B cell (primary cell): Measurements from ENCODE around the gene EHD1. TPM values are rescaled to one million over a fixed set of nuclear protein-coding genes. Genes with fewer than 3 reads are reported as not detected.

Experiments
- ATAC-seq: fragments of 200-7000 bp; cut with Tn5 transposase; one replicate; pipeline ENCODE4 v1.10.0; 2021; ENCODE audit warnings: low read depth, mild to moderate bottlenecking, moderate number of reproducible peaks, moderate library complexity
- CTCF ChIA-PET: fragments of 350-600 bp; sonication (Branson Sonifier 250); formaldehyde crosslinking; loops from one replicate; lab custom pipeline; 2021; ENCODE audit warnings: antibody characterized with exemption, inconsistent platforms; lab: Charles Lee
- POLR2A ChIA-PET: fragments of 350-600 bp; sonication (Branson Sonifier 250); formaldehyde crosslinking; loops from one replicate; lab custom pipeline; 2021; ENCODE audit warnings: antibody characterized with exemption; lab: Charles Lee
- DNase-seq: peaks from one replicate; pipeline ENCODE4 v3.0.0; 2013
- H2AFZ ChIP-seq: 2 replicates; pipeline ENCODE4 v1.6.1; 2012; ENCODE audit warnings: mild to moderate bottlenecking, low read depth, low read length; ENCODE audit not compliant: insufficient read depth, poor library complexity, severe bottlenecking
- H3K27ac ChIP-seq, 2 donors: 1 replicate in 1 of 2; 2 replicates in 1 of 2; pipeline ENCODE4 v1.5.1; 2012 to 2013; ENCODE audit warnings: low read length in 2 of 2, mild to moderate bottlenecking in 2 of 2, moderate library complexity in 1 of 2
- H3K27me3 ChIP-seq, 4 experiments: fragments of 200-600 bp in 1 of 4; sonication (generic) in 1 of 4; replicated peaks in 1 of 4; 1 replicate in 2 of 4; 2 replicates in 2 of 4; pipeline versions ENCODE4 v1.6.1 to v1.7.0; 2013 to 2016; ENCODE audit warnings: low read length in 3 of 4, mild to moderate bottlenecking in 2 of 4, mixed read lengths in 1 of 4, moderate library complexity in 1 of 4; ENCODE audit not compliant: insufficient read depth in 4 of 4, control insufficient read depth in 3 of 4; ENCODE audit errors: control extremely low read depth in 1 of 4
- H3K36me3 ChIP-seq, 2 experiments: replicated peaks in 1 of 2; 1 replicate in 1 of 2; 2 replicates in 1 of 2; pipeline versions ENCODE4 v1.6.1 to v1.7.1; 2013; ENCODE audit warnings: low read length in 1 of 2; ENCODE audit not compliant: insufficient read depth in 2 of 2, control insufficient read depth in 1 of 2; ENCODE audit errors: control extremely low read depth in 1 of 2, extremely low read depth in 1 of 2
- H3K4me1 ChIP-seq, 2 donors: fragments of 200-600 bp in 1 of 2; sonication (generic) in 1 of 2; 1 replicate in 1 of 2; 2 replicates in 1 of 2; pipeline versions ENCODE4 v1.5.1 to v1.6.1; 2013 to 2017; ENCODE audit warnings: low read length in 2 of 2; ENCODE audit not compliant: control insufficient read depth in 2 of 2, insufficient read depth in 2 of 2
- H3K4me2 ChIP-seq: replicated peaks from 2 replicates; pipeline ENCODE3; 2012; ENCODE audit warnings: mild to moderate bottlenecking, low read depth, low read length; ENCODE audit not compliant: poor library complexity, severe bottlenecking
- H3K4me3 ChIP-seq, 5 experiments: fragments of 200-600 bp in 1 of 5; sonication (generic) in 1 of 5; 1 replicate in 3 of 5; 2 replicates in 2 of 5; pipeline versions ENCODE4 v1.5.1 to v1.7.0; 2011 to 2016; ENCODE audit warnings: low read length in 4 of 5, mild to moderate bottlenecking in 4 of 5, low read depth in 2 of 5, control low read depth in 1 of 5, moderate library complexity in 1 of 5; ENCODE audit not compliant: insufficient read depth in 1 of 5; ENCODE audit errors: control extremely low read depth in 1 of 5, extremely low read depth in 1 of 5
- H3K79me2 ChIP-seq: fragments of 200-600 bp; sonication (generic); one replicate; pipeline ENCODE4 v1.6.0; 2016; ENCODE audit warnings: low read length; ENCODE audit not compliant: control insufficient read depth, insufficient read depth
- H3K9ac ChIP-seq: fragments of 200-600 bp; sonication (generic); 2 replicates; pipeline ENCODE4 v1.6.1; 2017; ENCODE audit warnings: mild to moderate bottlenecking, low read length, moderate library complexity
- H3K9me3 ChIP-seq, 3 donors: one replicate each; pipeline versions ENCODE4 v1.6.1 to v1.7.1; 2013; ENCODE audit warnings: low read length in 2 of 3; ENCODE audit not compliant: control insufficient read depth in 2 of 3, insufficient read depth in 1 of 3; ENCODE audit errors: control extremely low read depth in 1 of 3
- H4K20me1 ChIP-seq: 2 replicates; pipeline ENCODE4 v1.6.0; 2012; ENCODE audit warnings: mild to moderate bottlenecking, low read length; ENCODE audit not compliant: insufficient read depth, control insufficient read depth, poor library complexity, severe bottlenecking
- H3K27ac Mint-ChIP-seq: one replicate; pipeline ENCODE4 v1.8.0; 2021; ENCODE audit warnings: mixed read lengths
- H3K27me3 Mint-ChIP-seq: one replicate; pipeline ENCODE4 v1.8.0; 2021; ENCODE audit warnings: mixed read lengths
- H3K4me1 Mint-ChIP-seq: one replicate; pipeline ENCODE4 v1.8.0; 2021; ENCODE audit warnings: mixed read lengths
- H3K4me3 Mint-ChIP-seq: one replicate; pipeline ENCODE4 v1.8.0; 2021; ENCODE audit warnings: mixed read lengths
- H3K9me3 Mint-ChIP-seq: one replicate; pipeline ENCODE4 v1.8.0; 2022; ENCODE audit warnings: mixed read lengths; ENCODE audit not compliant: insufficient read depth
- CTCF ChIP-seq: fragments of 200-600 bp; IDR thresholded peaks from one replicate; pipeline ENCODE4 v1.8.0; 2022; ENCODE audit warnings: antibody characterized with exemption, mild to moderate bottlenecking
- EZH2 ChIP-seq: IDR thresholded peaks from 2 replicates; pipeline ENCODE4 v1.6.1; 2012; ENCODE audit warnings: borderline replicate concordance, low read depth, mild to moderate bottlenecking, moderate library complexity, low read length; ENCODE audit not compliant: insufficient read depth, poor library complexity, severe bottlenecking
- WGBS: methylation state at CpG from one replicate; pipeline ENCODE4 v1.1.5; 2013; ENCODE audit warnings: missing lambda C conversion rate; ENCODE audit not compliant: insufficient coverage; 5-methylcytosine and 5-hydroxymethylcytosine counted together
- intact Hi-C: fragments of 100-400 bp; cut with micrococcal nuclease; formaldehyde crosslinking; loops from one replicate; pipeline ENCODE4 v1.10.0; 2022
- polyA plus RNA-seq: library from polyadenylated mRNA; depleted of rRNA; stranded (reverse); fragments of >200 nt; gene quantifications from 2 replicates; pipeline ENCODE4 v1.2.3, GENCODE V29; 2012
- total RNA-seq, 2 donors: library from RNA; stranded (reverse); fragments of 120-200 nt in 1 of 2; gene quantifications; 1 replicate in 1 of 2; 2 replicates in 1 of 2; pipeline versions ENCODE4 v1.2.3 to v1.2.4, GENCODE V29; 2013 to 2022

Gene EHD1
- total and polyA plus RNA-seq, 2 donors (not counting 1 experiment from before 2014, with no cell fraction given), result 208 to 280 TPM

DNA sequence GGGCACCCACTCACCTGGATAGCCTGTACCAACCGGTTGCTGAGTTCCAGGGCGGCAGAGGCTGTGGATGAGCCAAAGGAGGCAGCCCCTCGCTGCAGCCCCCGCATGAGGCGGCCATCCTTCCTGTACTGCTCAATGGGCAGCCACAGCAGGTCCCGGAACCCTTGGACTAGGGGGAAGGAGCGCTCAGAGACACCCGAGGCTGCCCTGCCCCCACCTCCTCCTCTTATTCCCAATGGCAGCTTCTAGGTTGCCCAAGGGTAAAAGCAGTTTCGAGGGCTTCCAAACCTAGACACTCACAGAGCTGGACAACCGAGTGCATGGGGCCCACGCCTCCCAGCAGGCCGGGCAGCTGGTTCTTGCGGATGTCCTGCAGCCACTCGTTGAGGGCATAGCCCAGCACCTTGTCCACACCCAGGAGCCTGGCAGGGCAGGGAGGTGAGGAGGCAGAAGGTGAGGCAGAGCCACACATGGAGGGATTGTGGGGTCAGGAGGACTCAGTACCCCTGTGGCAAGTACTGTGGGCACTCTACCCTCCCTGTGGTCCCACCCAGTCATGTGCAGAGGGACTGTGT, 18.1 kb upstream of the EHD1 start:
- Histone ChIP-seq H3K9me3 (no peaks in the 10 kb centered on the region), H3K79me2 (no peaks in the 10 kb centered on the region), H4K20me1 (no peaks in the 10 kb centered on the region), H3K4me1 (peaks cover 22 to 30% of the 10 kb centered on the region in 2 donors), H3K4me2 (no peak overlapping the region), H3K27ac (no peak overlapping the region), H3K36me3 (peaks cover 0 to 24% of the 10 kb centered on the region in 2 experiments), H2AFZ (no peak overlapping the region), H3K9ac (no peak overlapping the region), H3K4me3 (no peak overlapping the region), H3K27me3 (no peaks in the 10 kb centered on the region)
- ATAC-seq (no peak), DNase-seq (no peak)
- TF ChIP-seq CTCF, result no peak
- TF ChIP-seq EZH2, result no peak
- CTCF ChIA-PET, result interaction anchor here (0.9 to 30.2 kb wide), 6 partner anchors 24 to 118 kb away, joined by 3 to 1254 read pairs (median 4); partner anchors contain the start of genes ARL2 and CDC42BPG
- POLR2A ChIA-PET, result interaction anchor here (0.6 to 6.9 kb wide), 2 partner anchors 49 to 435 kb away, joined by 4 to 39 read pairs; no protein-coding TSS in a partner anchor
- H3K27me3 Mint-ChIP-seq, result no peaks in the 10 kb centered on the region
- H3K4me3 Mint-ChIP-seq, result no peak overlapping the region
- 97% methylated on average over 14 of the region's 14 CpGs for WGBS
- H3K4me1 Mint-ChIP-seq, result peaks cover 19% of the 10 kb centered on the region
- intact Hi-C loops, result no loop called here
- no peaks in the 10 kb centered on the region for H3K9me3 Mint-ChIP-seq
- no peak overlapping the region for H3K27ac Mint-ChIP-seq

DNA sequence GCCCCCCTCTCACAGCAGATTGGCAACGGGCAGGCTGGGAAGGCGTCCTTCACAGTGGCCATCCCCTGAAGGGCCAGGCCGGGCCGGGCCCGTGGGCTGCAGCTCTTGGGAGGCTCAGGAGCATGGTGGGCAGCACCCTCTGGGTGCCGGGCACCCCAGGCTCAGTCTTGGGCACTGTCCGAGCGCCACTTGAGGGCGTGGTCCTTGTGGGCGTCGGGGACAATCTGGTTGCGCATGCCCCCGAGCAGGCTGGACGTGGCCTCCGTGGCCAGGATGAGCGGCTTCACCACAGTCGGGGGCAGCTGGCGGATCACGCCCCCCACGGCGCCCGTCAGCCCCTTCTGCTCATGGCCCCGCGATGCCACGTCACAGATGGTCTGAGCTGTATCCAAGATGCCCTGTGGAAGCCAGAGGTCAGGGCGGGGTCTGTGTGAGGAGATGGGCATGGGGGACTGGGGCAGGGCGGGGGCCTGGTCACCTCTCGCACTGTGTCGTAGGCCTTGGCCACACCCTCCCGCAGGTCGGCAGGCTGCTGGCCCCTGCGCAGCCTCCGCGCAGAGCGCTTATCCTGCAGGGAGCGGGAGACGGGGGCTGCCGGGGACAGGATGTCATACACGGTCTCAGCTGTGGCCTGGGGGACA, 16.5 kb upstream of the EHD1 start:
- no peak overlapping the region for H3K27ac Mint-ChIP-seq

More for the DNA sequence above, 16.5 kb upstream of the EHD1 start:
- Histone ChIP-seq H4K20me1 (no peaks in the 10 kb centered on the region), H2AFZ (no peak overlapping the region), H3K27me3 (no peaks in the 10 kb centered on the region), H3K4me3 (no peak overlapping the region), H3K4me2 (no peak overlapping the region), H3K4me1 (peaks cover 22 to 30% of the 10 kb centered on the region in 2 donors), H3K36me3 (peaks cover 0 to 20% of the 10 kb centered on the region in 2 experiments), H3K79me2 (no peaks in the 10 kb centered on the region), H3K27ac (no peak overlapping the region), H3K9ac (no peak overlapping the region), H3K9me3 (no peaks in the 10 kb centered on the region)
- ChIA-PET CTCF (interaction anchor here (0.9 to 30.2 kb wide), 14 partner anchors 8 to 132 kb away, joined by 3 to 1254 read pairs (median 6); partner anchors contain the start of genes ARL2, CDC42BPG, EHD1 and SNX15), POLR2A (interaction anchor here (6.9 kb wide), 1 partner anchor 48 kb away, joined by 39 read pairs; no protein-coding TSS in a partner anchor)
- H3K4me3 Mint-ChIP-seq, result no peak overlapping the region
- no peaks in the 10 kb centered on the region for H3K9me3 Mint-ChIP-seq
- no peak for DNase-seq
- intact Hi-C loops, result loop anchor here (1.0 kb wide), 3 partner anchors 44 to 108 kb away; no protein-coding TSS in a partner anchor
- TF ChIP-seq CTCF (no peak), EZH2 (no peak)
- H3K4me1 Mint-ChIP-seq, result peaks cover 16% of the 10 kb centered on the region
- 87% methylated on average over 39 of the region's 39 CpGs for WGBS
- no peaks in the 10 kb centered on the region for H3K27me3 Mint-ChIP-seq
- ATAC-seq, result no peak
